B cell (primary cell): ENCODE data around the gene PDE4A.

Source experiments
- EZH2 ChIP-seq: IDR thresholded peaks from 2 replicates; pipeline ENCODE4 v1.6.1; 2012; ENCODE audit warnings: borderline replicate concordance, low read depth, mild to moderate bottlenecking, moderate library complexity, low read length; ENCODE audit not compliant: insufficient read depth, poor library complexity, severe bottlenecking
- TF ChIP-seq, protein P1 (sequence below): fragments of 200-600 bp; IDR thresholded peaks from one replicate; pipeline ENCODE4 v1.8.0; 2022; ENCODE audit warnings: antibody characterized with exemption, mild to moderate bottlenecking

GRCh38 chr19:10399878-10400277 is 20.5 kb upstream of the PDE4A start:
- TF ChIP-seq, protein P1, sequence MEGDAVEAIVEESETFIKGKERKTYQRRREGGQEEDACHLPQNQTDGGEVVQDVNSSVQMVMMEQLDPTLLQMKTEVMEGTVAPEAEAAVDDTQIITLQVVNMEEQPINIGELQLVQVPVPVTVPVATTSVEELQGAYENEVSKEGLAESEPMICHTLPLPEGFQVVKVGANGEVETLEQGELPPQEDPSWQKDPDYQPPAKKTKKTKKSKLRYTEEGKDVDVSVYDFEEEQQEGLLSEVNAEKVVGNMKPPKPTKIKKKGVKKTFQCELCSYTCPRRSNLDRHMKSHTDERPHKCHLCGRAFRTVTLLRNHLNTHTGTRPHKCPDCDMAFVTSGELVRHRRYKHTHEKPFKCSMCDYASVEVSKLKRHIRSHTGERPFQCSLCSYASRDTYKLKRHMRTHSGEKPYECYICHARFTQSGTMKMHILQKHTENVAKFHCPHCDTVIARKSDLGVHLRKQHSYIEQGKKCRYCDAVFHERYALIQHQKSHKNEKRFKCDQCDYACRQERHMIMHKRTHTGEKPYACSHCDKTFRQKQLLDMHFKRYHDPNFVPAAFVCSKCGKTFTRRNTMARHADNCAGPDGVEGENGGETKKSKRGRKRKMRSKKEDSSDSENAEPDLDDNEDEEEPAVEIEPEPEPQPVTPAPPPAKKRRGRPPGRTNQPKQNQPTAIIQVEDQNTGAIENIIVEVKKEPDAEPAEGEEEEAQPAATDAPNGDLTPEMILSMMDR, result no peak
- no peak for TF ChIP-seq EZH2
